Dedifferentiated amniotic fluid mesenchymal stem cell (primary cell): ENCODE measurements around the gene GABRB1.

ENCODE experiments used
- DNase-seq: peaks from one replicate; pipeline ENCODE4 v3.0.0-alpha.2; 2016; ENCODE audit errors: extremely low spot score

GABRB1 gene

GRCh38 chr4:47049347-47049746 is 18.0 kb downstream of the GABRB1 start:
- no peak for DNase-seq

- no peak for DNase-seq
Measured at GRCh38 chr4:47050761-47051725, 19.7 kb downstream of the GABRB1 start.

- DNase-seq = no peak
Measured at GRCh38 chr4:47053485-47053884, 22.1 kb downstream of the GABRB1 start.

- no peak for DNase-seq
Measured at GRCh38 chr4:47054130-47054529, 22.8 kb downstream of the GABRB1 start.

- no peak for DNase-seq
Measured at GRCh38 chr4:47057991-47058390, 26.6 kb downstream of the GABRB1 start.

- no peak for DNase-seq
Measured at GRCh38 chr4:47060561-47060960, 29.2 kb downstream of the GABRB1 start.

- peak; percentile 39 for DNase-seq
Measured at GRCh38 chr4:47061435-47061834, 30.1 kb downstream of the GABRB1 start.

- no peak for DNase-seq
Measured at GRCh38 chr4:47065051-47065481, 33.7 kb downstream of the GABRB1 start.

GRCh38 chr4:47068986-47069385 is 37.6 kb downstream of the GABRB1 start:
- no peak for DNase-seq

- DNase-seq = peak; percentile 42
Measured at GRCh38 chr4:47071901-47072341, 40.6 kb downstream of the GABRB1 start.

GRCh38 chr4:47073647-47074046 is 42.3 kb downstream of the GABRB1 start:
- no peak for DNase-seq

GRCh38 chr4:47074816-47075215 is 43.4 kb downstream of the GABRB1 start:
- DNase-seq = no peak

GRCh38 chr4:47075262-47075661 is 43.9 kb downstream of the GABRB1 start:
- no peak for DNase-seq

GRCh38 chr4:47075919-47076318 is 44.6 kb downstream of the GABRB1 start:
- no peak for DNase-seq

- DNase-seq = no peak
Measured at GRCh38 chr4:47084111-47084510, 52.7 kb downstream of the GABRB1 start.

- no peak for DNase-seq
Measured at GRCh38 chr4:47084795-47085194, 53.4 kb downstream of the GABRB1 start.

- DNase-seq = no peak
Measured at GRCh38 chr4:47088298-47088697, 56.9 kb downstream of the GABRB1 start.

- no peak for DNase-seq
Measured at GRCh38 chr4:47095884-47096283, 64.5 kb downstream of the GABRB1 start.

- no peak for DNase-seq
Measured at GRCh38 chr4:47101453-47101852, 70.1 kb downstream of the GABRB1 start.

- DNase-seq = no peak
Measured at GRCh38 chr4:47104986-47105385, 73.6 kb downstream of the GABRB1 start.

GRCh38 chr4:47106561-47106960 is 75.2 kb downstream of the GABRB1 start:
- no peak for DNase-seq

GRCh38 chr4:47109379-47109778 is 78.0 kb downstream of the GABRB1 start:
- DNase-seq = no peak

- no peak for DNase-seq
Measured at GRCh38 chr4:47110546-47111132, 79.3 kb downstream of the GABRB1 start.
